Body of pancreas (tissue), 4 donors: ENCODE results near the gene SMAD5. TPM values are rescaled to one million over a fixed set of nuclear protein-coding genes. Genes with fewer than 3 reads are reported as not detected.

Experiments used
- ATAC-seq: fragments of 150-250 bp; one replicate; pipeline ENCODE4 v1.9.1; 2016
- DNase-seq, 4 donors: peaks; one replicate each; pipeline ENCODE4 v3.0.0-alpha.2; 2019
- H3K27ac ChIP-seq, 4 donors: fragments of 200-600 bp; sonication (generic); 1 replicate in 3 of 4; 2 replicates in 1 of 4; pipeline versions ENCODE4 v1.5.1 to v1.6.1; 2016 to 2019; ENCODE audit warnings: mild to moderate bottlenecking in 1 of 4, mixed read lengths in 1 of 4, moderate library complexity in 1 of 4
- H3K27me3 ChIP-seq, 2 donors: fragments of 200-600 bp; sonication (generic); one replicate each; pipeline ENCODE4 v1.6.0; 2016; ENCODE audit warnings: mild to moderate bottlenecking in 1 of 2
- H3K36me3 ChIP-seq, 2 donors: fragments of 200-600 bp; sonication (generic); replicated peaks in 1 of 2; 2 replicates each; pipeline ENCODE4 v1.5.1; 2016; ENCODE audit warnings: low read depth in 2 of 2; ENCODE audit not compliant: insufficient read depth in 1 of 2
- H3K4me1 ChIP-seq: fragments of 200-600 bp; sonication (generic); one replicate; pipeline ENCODE4 v1.6.0; 2016
- H3K4me3 ChIP-seq, 2 donors: fragments of 200-600 bp; sonication (generic); 1 replicate in 1 of 2; 2 replicates in 1 of 2; pipeline ENCODE4 v1.5.1; 2016 to 2019
- H3K9me3 ChIP-seq, 3 donors: fragments of 200-600 bp; sonication (generic); 1 replicate in 2 of 3; 2 replicates in 1 of 3; pipeline ENCODE4 v1.5.1; 2016
- POLR2A ChIP-seq, 3 donors: fragments of 450-650 bp; IDR thresholded peaks; one replicate each; pipeline ENCODE4 v1.6.1; 2016; ENCODE audit warnings: antibody characterized with exemption in 3 of 3, mild to moderate bottlenecking in 2 of 3
- WGBS, 2 donors: methylation state at CpG; one replicate each; pipeline ENCODE4 v1.1.5; 2017; 5-methylcytosine and 5-hydroxymethylcytosine counted together
- intact Hi-C: fragments of 100-400 bp; cut with DNase I; formaldehyde crosslinking; loops from one replicate; pipeline ENCODE4 v1.15.1; 2023
- small RNA-seq: library from RNA; depleted of rRNA; stranded (forward); fragments of <200 nt; gene quantifications from one replicate; pipeline ENCODE3, GENCODE V24; 2016
- total RNA-seq, 2 donors: library from RNA; depleted of rRNA; stranded (reverse); fragments of >200 nt; gene quantifications; one replicate each; pipeline ENCODE4 v1.1.0, GENCODE V29; 2016
- TF ChIP-seq, protein P1 (sequence below), 7 experiments: fragments of 450-650 bp in 4 of 7; fragments of 200-600 bp in 3 of 7; sonication (generic) in 3 of 7; IDR thresholded peaks; one replicate each; pipeline ENCODE4 v1.5.1; 2016 to 2019; ENCODE audit warnings: antibody characterized with exemption in 7 of 7

The SMAD5 gene
- total RNA-seq, 2 donors from 2014 or later, result 24.1 to 35.0 TPM

DNA sequence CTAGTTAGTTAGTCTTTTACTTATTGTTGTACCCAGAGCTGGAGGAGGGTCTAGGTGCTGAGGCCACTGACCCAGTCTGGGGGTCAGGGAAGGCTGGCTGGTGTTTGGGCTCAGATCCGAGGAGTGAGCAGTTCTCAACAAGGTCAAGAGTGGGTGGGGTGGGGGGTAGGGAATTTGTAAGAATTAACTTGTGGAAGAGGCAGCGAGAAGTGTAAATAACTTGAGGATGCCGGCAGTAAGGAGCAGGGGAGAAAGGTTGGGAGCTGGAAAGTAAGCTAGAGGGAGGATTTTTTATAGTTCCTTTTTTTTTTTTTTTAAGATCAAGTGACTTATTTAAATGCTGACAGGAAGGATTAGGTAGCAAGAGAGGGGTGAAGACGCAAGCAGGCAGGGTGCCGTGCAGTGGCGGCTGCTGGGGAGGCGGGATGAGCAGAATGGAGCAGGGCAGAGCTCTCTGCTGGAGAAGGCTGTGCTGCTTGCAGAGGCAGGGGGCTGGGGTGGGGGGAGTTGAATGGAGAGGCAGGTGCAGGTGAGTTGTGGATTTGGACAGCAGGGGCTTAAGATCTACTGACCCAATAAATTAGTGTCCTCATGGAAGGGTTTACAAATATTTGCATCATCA is 95.6 kb downstream of the SMAD5 start:
- H3K4me3 ChIP-seq, result no peak overlapping the region
- no peak overlapping the region for H3K27ac ChIP-seq
- 53 to 57% methylated on average over 7 of the region's 7 CpGs for WGBS, 2 donors
- ATAC-seq (no peak), DNase-seq (no peak)
- H3K36me3 ChIP-seq, result no peaks in the 10 kb centered on the region
- TF ChIP-seq, protein P1, sequence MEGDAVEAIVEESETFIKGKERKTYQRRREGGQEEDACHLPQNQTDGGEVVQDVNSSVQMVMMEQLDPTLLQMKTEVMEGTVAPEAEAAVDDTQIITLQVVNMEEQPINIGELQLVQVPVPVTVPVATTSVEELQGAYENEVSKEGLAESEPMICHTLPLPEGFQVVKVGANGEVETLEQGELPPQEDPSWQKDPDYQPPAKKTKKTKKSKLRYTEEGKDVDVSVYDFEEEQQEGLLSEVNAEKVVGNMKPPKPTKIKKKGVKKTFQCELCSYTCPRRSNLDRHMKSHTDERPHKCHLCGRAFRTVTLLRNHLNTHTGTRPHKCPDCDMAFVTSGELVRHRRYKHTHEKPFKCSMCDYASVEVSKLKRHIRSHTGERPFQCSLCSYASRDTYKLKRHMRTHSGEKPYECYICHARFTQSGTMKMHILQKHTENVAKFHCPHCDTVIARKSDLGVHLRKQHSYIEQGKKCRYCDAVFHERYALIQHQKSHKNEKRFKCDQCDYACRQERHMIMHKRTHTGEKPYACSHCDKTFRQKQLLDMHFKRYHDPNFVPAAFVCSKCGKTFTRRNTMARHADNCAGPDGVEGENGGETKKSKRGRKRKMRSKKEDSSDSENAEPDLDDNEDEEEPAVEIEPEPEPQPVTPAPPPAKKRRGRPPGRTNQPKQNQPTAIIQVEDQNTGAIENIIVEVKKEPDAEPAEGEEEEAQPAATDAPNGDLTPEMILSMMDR (IDR thresholded peaks at IDR 0.05), result no peak
- TF ChIP-seq POLR2A (IDR thresholded peaks at IDR 0.05), result no peak
- no peaks in the 10 kb centered on the region for H3K27me3 ChIP-seq
- intact Hi-C loops, result no loop called here
- no peaks in the 10 kb centered on the region for H3K9me3 ChIP-seq
- no peaks in the 10 kb centered on the region for H3K4me1 ChIP-seq

DNA sequence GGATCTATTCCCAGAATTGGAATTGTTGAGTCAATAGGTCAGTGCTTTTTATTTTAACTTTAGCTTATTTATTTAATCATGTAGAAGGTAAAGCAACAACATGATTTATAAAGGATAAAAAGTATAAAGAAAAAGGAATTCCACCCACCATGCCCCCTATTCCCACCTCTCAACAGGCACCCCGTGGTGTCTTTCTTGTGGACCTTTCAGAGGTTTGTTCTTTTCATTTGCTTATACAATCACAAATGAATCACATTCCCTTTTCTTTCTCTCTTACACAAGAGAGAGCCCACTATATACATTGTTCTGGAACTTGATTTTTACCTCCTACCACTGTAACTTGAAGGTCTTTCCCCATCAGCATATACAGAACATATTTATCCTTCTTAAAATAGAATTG is 97.5 kb downstream of the SMAD5 start:
- DNase-seq (no peak), ATAC-seq (no peak)
- Histone ChIP-seq H3K4me1 (no peaks in the 10 kb centered on the region), H3K27ac (no peak overlapping the region), H3K9me3 (no peaks in the 10 kb centered on the region), H3K27me3 (no peaks in the 10 kb centered on the region), H3K36me3 (no peaks in the 10 kb centered on the region), H3K4me3 (no peak overlapping the region)
- TF ChIP-seq, protein P1 (IDR thresholded peaks at IDR 0.05), result no peak
- TF ChIP-seq POLR2A (IDR thresholded peaks at IDR 0.05), result no peak
- intact Hi-C loops, result no loop called here
- WGBS, 2 donors, result 10 to 28% methylated on average over 1 of the region's 1 CpG

DNA sequence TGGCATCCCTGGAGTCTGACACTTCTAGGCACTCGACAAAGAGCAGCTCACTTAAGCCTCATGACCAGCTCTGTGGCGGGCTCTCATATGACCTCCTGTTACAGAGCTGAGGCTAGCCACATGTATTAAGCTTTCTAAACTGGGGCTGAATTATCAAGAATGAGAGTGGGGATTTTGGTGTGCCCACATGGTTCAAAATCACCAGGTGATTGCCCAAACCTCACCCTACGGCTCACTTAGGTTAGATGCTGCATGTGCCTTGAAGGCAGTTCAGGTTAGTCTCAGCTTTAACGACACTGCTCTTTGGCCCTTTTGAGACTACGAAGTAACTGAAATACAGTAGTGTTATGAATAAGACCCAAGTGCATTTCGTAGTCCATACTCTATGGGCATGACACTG is 99.7 kb downstream of the SMAD5 start:
- Histone ChIP-seq H3K9me3 (no peaks in the 10 kb centered on the region), H3K4me3 (no peak overlapping the region), H3K4me1 (no peaks in the 10 kb centered on the region), H3K27me3 (no peaks in the 10 kb centered on the region), H3K36me3 (no peaks in the 10 kb centered on the region), H3K27ac (no peak overlapping the region)
- ATAC-seq, result no peak
- DNase-seq, result no peak
- intact Hi-C loops, result no loop called here
- WGBS, 2 donors, result 82 to 83% methylated on average over 6 of the region's 6 CpGs
- TF ChIP-seq, protein P1 (IDR thresholded peaks at IDR 0.05), result no peak
- TF ChIP-seq POLR2A (IDR thresholded peaks at IDR 0.05), result no peak

Small RNA genes lying within 50 kb of the gene (small RNA-seq; reads per million reads assigned to genes)
- not detected for gene RF02173
- not detected for gene RF02175
- gene RF02176, result not detected

Other genes with a start within 250 kb of the SMAD5 start
- gene IL9, start 237.0 kb upstream of the SMAD5 start, total RNA-seq, result not detected
- not detected for gene LECT2, start 177.9 kb upstream of the SMAD5 start, total RNA-seq
- 10 to 100 TPM in 1 of 2 donors, 1 to 10 TPM in 1; 7.6 to 23.9 TPM for gene TGFBI, start 103.9 kb upstream of the SMAD5 start, total RNA-seq
- gene SMIM32, start 60.3 kb downstream of the SMAD5 start, total RNA-seq, result under 1 TPM in 1 of 2 donors, not detected in 1; 0.78 TPM
- gene TRPC7, start 232.7 kb downstream of the SMAD5 start, total RNA-seq, result not detected